ENCODE measurements around the gene TBL1X.
A peak's percentile ranks its signal among the peaks of the same experiment; 100 is the strongest.

The TBL1X gene

DNA sequence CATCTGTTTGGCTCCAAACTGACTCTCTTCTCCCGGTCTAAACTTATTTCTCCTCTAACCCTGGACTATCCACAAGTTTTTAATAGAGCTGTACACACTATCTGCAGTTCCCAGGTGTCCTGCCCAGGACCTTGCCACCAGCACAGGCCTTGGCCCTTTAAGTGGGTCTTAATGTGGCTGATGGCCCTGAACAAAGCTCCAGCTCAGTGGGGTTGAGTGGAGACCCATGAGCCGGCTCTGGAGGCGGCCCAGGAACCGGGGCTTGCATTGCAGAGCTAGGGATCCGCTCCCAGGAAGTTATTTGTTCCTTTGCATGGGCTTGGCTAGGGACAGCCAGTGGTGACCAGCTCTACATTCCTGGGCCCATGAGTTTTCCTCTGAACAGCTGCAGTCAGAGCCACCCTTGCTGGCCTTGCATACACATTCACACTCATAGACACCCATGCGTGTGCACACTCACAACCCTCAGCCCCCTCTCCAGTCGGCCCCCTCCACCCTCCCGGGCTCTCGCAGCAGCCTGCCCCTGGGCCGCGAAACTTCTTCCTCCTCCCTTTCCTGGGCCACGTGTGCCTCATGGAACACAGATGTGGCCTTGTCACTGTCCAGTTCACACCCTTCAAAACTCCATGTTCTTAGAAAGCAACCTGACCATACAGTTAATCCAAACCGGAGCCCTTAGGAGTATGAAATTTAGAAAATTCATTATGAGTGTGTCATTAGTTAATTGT, 242.6 kb downstream of the TBL1X start:
- DNase-seq (ENCODE audit: low read depth), result no peak

DNA sequence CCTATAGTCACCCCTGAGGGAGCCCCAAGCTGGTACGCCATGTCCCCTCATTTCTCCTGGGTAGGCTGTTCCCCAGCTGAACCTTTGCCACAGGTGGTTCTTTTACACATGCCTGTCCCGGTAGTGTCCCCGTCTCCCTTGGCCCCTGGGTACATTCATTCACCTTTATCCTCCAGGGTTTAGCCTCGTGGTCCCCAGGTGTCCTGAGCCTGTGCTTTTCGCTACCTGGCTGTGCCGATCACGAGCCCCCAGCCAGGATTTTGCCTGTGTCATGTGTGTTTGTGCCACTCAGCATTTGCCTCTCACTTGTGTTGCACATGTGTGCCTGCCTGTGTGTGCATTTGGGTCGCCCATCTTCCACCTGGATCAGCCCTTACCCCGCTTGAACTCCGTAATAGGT, 243.2 kb downstream of the TBL1X start:
- no peak for DNase-seq (ENCODE audit: low read depth)

DNA sequence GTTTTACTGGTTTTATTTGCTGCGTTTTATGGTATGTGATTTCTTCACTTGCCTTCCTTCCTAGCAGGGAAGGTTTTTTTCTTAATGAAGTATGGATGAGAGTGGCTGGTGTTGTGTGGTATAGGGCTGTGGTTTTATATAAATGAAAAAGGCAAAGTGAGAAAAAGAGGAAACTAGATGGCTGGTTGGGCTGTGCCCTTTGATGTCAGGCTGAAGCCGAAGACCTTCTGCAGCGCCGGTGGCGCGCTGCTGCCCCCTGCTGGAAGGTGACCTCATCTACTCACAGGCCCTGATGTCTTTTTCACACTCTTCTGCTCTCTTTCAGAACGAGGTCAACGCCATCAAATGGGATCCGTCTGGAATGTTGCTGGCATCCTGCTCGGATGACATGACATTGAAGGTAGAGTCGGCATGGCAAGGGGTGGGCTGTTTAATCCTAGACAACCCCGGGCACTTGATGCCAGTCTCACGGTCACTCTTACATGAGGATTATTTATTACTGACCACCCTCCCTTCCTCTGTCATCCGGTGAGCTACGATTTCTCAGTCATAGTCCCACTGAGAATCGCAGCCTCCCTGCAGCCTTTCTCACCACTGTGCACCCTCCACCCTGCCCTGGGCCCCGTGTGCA, 244.2 kb downstream of the TBL1X start:
- DNase-seq (ENCODE audit: low read depth), result peak; percentile 57

DNA sequence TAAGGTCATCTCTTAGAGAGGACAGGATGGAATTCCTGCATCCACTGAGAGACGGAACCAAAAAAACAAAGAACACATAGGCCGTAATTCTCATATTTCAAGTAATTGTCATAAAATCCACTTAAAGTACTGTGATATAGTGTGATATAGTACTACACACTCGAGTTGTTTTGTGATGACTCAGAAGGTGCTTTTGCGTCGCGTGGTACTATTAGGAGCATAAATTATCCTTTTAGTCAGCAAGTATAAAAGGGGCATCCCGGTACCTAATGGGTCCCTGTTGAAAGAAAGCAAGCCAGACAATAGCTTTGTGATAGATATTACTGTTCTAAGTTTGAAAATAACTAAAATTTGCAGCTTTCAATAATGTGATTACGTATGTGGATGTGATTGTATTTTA, 245.5 kb downstream of the TBL1X start:
- DNase-seq (ENCODE audit: low read depth), result no peak

DNA sequence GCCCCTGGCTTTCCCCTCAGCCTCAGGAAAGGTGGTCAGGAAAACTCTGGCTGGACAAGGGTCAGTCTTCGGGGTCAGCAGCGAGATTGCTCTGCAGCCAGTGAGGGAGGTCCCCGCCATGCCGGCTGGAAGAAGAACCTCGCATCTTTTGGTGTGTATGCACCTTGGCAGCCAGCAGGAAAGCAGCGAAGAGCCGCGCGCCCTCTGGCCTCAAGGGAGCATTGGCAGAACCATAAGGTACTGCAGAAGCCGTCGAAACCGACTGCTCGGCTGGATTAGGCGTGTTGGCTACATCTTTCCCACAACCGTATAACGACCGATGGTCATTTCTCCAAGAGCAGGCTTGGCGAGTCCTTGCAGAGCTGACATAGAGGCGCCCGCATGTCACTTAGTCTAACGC, 252.5 kb downstream of the TBL1X start:
- no peak for DNase-seq (ENCODE audit: low read depth)

DNA sequence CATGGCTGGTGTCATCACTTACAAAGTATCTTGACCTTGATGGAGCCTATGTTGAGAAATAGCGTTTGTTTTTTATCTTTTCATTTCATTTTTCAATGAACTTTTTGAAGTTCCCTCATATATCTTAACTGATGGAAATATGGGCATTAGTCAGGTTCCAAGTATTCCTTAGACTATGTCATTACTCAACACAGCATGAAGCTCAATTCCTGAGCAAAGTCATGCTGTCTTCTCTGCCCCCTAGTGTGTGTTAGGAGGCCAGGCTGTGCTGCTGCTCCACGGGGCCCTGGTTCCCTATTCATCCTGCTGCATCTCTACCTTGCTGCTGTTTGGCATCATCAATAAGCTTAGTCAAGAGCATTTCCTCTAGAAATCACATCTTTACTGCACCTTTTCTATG, 259.9 kb downstream of the TBL1X start:
- DNase-seq (ENCODE audit: low read depth), result no peak

DNA sequence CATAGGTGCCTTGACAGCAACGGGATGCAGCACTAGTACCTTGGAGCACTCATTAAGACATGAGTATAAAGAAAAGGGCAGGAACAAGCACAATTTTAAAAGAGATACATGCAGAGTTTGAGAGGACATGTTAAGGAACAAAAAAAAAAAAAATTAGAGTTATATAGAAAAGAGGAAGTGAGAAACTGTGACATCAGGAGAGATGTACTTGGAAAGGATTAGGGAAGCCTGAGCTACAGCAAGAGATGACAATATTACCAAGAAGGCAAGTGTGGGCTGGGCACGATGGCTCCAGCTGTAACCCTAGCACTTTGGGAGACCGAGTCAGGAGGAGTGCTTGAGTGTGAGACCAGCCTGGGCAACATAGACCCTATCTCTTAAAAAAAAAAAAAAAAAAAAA, 263.4 kb downstream of the TBL1X start:
- no peak for DNase-seq (ENCODE audit: low read depth)

DNA sequence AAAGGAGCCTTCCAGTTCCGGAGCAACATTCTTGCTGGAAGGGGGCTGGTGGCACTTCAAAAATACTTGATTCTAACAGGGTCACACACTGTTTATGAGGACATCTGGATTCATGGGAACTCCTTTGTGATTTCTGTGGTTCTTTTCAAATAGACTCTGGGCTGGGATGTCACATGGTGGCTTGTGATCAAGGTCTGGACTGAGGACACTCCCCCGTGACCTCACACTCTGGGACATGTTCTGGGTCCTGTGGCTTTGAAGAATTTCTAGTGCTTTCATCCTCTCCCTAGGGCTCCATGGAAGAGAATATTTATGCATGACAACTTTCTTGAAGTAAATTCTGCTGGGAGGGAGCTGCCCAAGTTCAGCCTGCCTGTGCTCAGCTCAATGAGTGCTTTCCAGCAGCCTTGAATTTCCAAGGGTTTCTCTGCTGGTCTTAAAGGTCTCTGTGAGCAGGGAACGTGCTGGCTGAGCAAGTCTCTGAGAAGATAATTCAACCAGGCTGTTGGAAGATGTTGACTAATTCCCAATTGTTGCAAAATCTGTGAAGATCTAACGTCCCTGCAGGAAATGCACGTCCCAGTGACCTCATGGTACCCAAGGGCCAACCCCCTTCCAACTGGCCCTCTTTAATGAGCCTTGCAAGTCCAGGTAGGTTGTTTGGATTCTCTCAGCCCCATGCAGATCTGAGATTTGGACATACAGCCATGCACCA, 264.5 kb downstream of the TBL1X start:
- no peak for DNase-seq (ENCODE audit: low read depth)

DNA sequence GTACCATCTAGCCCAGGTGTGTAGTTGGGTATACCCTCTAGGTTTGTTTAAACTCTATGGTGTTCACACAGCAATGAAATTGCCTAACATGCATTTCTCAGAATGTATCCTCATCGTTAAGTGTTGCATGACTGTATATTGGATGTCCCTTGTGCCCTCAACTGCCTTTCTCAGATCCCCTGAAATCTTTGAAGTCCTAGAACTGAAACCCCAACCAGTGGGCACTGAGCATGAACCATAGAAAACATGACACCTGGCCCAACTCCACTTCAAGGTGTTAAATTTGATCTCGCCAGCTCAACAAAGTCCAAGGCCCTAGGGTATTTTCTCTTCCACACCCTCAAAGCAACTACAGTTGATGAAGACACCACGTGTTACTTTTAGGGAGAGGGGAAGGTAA, 265.2 kb downstream of the TBL1X start:
- no peak for DNase-seq (ENCODE audit: low read depth)

DNA sequence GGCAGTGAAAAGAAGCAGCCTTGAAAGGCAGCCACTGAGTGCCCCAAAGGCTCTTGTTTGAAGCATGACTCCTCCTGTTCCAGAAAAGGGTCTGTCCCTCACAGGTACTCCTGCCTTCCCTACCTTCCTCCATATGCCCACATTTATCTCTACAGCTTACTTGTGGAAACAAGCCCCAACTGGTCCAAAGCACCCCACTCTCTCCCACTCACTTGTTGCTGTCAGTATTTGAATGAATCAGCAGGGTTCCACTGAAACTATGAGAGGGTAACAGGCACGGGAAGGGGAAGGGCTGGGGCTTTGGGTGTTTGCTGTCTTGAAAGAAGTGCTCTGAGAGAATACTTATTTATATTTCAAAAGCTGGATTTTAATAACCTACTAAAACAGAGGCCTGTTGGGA, 265.9 kb downstream of the TBL1X start:
- DNase-seq (ENCODE audit: low read depth), result no peak

DNA sequence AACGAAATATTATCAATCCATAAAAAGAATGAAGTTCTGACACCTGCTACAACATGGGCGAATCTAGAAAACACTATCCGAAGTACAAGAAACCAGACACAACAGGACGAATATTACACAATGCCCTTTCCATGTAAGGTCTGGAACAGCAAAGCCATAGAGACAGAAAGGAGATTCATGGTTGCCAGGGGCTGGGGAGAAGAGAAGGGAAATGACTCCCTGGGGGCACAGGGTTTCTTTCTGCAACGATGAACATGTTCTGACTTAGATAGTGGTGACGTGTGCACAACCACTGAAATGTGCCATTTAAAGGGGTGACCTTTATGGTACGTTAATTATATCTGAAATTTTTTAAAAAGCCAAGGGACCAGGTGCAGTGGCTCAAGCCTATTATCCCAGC, 272.5 kb downstream of the TBL1X start:
- DNase-seq (ENCODE audit: low read depth), result no peak

DNA sequence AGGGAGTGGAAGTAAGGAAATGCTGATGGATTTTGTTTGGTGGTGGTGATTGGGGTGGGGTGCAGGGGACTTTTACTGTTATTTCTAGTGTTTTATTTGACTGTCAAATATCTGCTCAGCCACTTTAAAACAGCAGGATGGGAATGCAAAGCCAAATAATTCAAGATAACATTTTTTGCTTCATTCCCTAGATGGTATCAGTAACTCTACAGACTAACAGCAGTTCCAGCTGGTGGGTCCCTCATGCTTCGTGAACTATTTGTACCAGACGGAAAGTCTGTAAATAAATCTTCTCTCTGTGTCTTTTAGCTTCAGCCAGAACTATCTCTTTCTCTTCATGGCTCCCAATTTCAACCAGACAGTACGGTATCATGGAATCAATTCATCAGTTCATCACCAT, 273.3 kb downstream of the TBL1X start:
- DNase-seq (ENCODE audit: low read depth), result no peak

DNA sequence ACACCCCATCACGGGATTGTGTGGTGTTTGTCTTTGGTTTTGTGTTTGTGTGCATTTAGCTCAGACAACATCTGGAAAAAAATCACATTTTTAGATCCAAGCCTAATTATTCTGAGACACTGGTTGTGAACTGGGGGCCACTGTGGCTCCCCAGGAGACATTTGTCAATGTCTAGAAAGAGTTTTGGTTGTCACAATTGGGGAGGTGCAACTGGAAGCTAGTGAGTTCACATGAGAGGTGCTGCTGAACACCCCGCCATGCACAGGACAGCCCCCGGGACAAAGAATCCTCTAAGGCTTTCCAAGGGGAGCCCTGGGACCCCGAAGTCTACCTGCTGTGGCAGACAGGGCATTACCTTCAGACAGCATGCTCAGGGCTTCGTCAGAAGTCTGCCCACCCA, 274.3 kb downstream of the TBL1X start:
- DNase-seq (ENCODE audit: low read depth), result no peak

DNA sequence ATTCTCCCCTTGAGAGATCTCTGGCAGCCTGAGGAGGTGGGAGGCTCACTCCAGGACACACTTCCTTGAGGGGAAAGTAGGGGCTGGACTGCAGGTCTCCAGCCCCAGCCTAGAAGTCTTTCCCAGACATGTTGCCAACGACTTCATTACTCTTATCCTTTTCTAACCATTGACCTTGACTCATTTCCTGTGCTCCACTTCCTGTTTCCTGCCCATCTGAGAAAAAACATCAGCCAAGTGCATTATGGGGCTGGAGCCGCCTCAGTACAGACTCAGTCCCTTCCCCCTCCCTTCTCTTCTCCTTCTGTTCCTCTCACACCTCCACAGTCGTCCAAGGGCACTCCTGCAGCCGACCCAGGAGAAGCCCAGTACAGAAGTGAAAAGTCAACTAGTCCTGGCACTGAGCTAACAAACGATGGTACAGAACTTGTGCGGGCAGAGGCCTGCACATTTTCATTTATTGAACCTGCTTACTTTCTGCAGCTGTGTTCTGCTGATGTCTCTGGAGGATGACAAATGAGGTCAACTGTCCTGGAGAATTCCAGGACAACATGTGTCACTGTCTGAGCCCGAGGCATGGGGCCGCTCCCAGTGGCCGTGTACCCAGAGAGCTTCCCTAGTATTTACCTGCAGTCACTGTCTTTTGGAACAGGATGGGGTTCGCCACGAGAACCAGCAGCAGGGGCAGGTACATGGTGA, 280.7 kb downstream of the TBL1X start:
- DNase-seq (ENCODE audit: low read depth), result no peak

DNA sequence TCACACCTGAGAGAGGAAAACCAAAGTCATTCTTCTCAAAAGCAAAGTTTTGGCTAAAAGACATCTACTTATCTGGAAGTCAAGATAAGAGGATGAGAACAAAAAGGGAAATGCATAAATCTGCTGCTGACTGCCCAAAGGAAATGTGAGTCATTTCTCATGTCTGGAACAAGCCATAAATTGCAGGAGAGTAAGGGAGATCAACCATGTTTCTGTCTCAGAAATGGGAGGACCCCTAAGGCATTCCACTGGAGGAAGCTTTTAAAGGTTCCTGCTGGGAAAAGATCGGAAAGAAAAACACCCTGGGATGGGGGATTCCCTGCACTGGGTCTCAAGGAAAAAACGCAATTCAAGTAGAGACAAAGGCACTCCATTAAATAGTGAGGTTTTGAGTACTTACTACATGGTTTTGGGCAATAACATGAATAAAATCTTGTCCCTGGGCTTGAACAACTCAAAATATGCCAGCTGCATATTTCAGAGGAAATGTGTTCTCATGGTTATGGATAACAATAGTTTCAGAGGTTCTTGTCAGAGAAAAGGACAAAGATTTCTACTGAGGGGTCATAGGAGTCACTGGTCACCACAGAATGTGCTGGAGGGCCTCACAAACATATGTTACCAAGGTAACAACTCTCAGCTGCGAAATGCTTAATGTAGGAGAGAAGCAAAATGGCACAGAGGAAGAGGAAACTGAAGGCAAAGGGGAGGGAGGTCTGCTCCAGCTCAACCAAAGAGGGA, 281.5 kb downstream of the TBL1X start:
- DNase-seq (ENCODE audit: low read depth), result no peak

DNA sequence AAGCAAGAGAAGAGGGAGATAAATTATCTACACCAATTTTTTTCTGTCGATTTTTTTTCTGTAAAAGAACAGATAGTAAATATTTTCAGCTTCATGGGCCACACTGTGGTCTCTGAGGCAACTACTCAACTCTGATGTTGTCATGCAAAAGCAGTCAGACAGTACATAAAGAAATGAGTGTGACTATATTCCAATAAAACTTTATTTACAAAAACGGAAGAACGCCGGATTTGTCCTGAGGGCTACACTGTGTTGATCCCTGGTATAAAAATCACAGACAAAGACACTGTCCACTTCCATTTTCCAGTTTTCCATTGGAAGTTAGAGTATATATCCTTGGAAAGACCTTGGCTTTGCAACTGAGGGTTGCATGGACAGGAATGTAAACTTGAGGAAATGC, 282.8 kb downstream of the TBL1X start:
- DNase-seq (ENCODE audit: low read depth), result no peak

DNA sequence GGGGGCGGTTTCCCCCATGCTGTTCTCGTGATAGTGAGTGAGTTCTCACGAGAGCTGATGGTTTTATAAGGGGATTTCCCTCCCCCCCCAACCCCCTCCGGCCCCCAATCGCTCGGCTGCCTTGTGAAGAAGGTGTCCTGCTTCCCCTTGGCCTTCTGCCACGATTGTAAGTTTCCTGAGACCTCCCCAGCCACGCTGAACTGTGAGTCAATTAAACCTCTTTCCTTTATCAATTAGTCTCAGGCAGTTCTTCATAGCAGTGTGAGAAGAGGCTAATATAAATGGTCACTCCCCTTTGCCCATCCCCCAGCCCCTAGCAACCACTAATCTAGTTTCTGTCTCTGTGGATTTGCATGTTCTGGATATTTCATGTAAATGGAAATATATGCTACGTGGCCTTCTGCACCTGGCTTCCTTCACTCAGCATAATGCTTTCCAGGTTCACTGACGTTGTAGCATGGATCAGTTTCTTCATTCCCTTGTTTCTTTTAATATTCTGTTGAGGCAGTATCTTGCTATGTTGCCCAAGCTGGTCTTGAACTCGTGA, 284.4 kb downstream of the TBL1X start:
- no peak for DNase-seq (ENCODE audit: low read depth)

DNA sequence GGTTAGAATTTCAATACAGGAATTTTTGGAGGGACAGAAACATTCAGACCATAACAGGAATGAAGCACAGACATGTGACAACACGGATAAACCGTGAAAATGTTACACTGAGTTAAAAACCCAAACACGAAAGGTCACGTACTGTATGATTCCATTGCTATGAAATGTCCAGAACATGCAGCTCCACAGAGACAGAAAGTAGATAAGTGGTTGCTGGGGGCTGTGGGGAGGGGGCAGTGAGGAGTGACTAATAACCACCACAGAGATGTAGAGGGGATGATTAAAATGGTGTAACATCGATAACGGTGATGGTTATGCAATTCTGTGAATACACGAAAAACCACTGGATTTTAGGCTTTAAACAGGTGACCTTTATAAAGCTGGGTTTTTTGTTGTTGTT, 292.5 kb downstream of the TBL1X start:
- no peak for DNase-seq (ENCODE audit: low read depth)

DNA sequence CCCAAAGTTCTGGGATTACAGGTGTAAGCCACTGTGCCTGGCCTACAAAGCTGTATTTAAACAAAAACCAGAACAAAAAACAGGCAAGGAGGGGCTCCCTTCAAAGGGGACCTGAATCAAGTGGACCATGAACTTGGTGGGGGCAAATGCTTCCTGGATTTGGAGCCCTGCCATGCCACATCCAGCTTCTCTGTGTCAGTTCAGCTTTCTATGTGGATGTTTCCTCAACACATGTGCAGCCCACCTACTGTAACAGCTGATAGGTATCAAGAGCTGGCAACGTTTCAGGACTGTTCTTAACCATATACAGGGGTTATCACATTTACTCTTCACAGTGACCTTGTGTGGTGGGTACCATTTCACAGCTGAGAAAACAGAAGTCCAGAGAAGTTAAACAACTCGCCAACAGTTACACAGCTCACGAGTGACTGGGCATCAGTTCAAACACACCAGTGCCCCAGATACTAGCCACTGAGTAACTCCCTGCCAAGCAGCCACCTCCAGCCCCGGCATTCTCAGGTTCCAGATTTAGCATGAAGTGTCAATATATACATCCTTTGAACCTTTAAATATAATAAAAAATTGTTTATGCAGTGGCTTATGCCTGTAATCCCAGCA, 293.3 kb downstream of the TBL1X start:
- DNase-seq (ENCODE audit: low read depth), result no peak

DNA sequence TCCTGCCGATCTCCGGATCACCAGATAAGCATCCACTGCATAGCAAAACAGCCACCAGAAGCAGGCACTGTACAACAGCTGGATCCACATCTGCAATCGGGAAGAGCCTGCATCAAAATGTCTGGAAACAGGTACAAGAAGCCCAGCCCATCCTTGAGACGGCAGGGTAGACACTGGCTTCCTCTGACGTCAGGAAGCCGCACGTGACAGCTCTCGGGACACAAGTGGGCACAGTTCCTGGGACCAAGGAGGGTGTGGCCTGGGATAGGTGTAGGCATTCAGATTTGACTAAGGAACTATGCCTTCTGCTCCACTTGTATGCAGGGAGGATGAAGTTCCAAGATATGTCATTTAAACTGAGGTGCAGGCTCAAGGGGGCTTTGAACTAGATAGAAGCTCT, 294.5 kb downstream of the TBL1X start:
- no peak for DNase-seq (ENCODE audit: low read depth)

DNA sequence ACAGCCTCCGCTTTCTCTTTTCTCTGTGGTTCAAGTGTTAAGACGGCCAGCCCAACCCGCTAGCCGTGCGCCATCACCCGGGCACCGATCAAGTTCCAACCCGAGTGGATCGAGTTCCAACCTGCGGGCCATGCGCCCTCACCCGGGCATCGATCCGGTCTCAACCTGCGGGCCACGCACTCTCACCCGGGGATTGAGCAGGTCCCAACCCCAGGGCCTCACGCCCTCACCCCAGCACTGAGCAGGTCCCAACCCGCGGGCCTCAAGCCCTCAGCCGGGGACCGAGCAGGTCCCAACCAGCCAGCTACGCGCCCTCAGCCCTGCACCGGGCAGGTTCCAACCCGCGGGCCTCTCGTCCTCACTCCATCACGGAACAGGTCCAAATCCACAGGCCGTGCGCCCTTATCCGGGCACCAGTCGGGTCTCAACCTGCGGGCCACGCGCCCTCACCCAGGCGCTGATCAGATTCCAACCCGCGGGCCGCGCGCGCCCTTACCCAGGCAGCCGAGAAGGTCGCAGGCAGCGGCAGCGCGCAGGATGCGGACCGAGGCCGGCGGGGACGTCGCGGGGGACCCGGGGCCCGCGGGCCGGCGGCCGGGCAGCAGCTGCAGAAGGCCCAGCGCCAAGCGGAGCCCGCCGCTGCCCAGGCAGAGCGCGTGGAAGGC, 300.3 kb downstream of the TBL1X start:
- no peak for DNase-seq (ENCODE audit: low read depth)

Data from stimulated activated CD4-positive, alpha-beta T cell treated with anti-CD3 and anti-CD28 coated beads, Interleukin-2, amount 100 ng/mL, for 4 hours (primary cell).